HL-60 (cell line): ENCODE results near the gene KRT82.

Experiments used
- POLR2AphosphoS5 ChIP-seq: IDR thresholded peaks from 2 replicates; pipeline ENCODE4 v1.6.1; 2012; ENCODE audit warnings: low read depth
- TF ChIP-seq, protein P1 (sequence below): IDR thresholded peaks from one replicate; pipeline ENCODE4 v1.5.1; 2011; ENCODE audit warnings: low read length, control low read depth, inconsistent platforms; ENCODE audit not compliant: insufficient read depth
- TF ChIP-seq, protein P2 (sequence below): IDR thresholded peaks from 2 replicates; pipeline ENCODE4 v1.6.1; 2012; ENCODE audit warnings: low read depth; ENCODE audit not compliant: insufficient replicate concordance

DNA sequence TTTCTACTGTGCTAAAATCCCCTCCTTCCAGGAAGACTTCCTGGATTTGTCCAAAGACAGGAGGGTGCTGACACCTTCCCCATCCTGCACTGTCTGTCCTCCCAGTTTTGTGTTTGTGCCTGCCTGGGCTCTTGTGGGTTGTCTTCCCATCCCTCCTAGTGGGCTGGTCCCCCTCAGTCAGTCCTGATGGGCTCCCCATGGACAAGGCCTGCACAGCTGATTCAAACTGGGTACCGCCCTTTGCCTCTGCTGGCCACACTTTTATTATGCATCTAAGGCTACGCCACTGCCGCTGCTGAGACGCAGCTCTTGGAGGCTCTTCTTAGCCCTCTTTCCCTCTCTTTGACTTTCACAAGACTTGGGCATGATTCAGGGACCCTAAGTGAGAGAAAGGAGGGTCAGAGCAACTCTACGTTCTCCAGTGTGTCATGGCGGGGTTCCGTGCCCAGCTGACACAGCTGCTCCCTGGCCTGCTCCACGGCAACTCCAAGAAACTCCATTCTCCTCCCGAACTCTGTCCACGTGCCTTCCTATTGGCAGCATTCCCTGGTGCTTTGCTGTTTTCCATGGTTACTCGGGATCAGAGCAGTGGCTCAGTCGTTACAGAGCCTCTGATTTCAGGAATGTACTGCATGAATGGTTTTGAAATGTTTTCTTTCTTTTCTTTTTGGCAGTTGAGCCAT, 35.1 kb downstream of the KRT82 start:
- TF ChIP-seq, protein P1, sequence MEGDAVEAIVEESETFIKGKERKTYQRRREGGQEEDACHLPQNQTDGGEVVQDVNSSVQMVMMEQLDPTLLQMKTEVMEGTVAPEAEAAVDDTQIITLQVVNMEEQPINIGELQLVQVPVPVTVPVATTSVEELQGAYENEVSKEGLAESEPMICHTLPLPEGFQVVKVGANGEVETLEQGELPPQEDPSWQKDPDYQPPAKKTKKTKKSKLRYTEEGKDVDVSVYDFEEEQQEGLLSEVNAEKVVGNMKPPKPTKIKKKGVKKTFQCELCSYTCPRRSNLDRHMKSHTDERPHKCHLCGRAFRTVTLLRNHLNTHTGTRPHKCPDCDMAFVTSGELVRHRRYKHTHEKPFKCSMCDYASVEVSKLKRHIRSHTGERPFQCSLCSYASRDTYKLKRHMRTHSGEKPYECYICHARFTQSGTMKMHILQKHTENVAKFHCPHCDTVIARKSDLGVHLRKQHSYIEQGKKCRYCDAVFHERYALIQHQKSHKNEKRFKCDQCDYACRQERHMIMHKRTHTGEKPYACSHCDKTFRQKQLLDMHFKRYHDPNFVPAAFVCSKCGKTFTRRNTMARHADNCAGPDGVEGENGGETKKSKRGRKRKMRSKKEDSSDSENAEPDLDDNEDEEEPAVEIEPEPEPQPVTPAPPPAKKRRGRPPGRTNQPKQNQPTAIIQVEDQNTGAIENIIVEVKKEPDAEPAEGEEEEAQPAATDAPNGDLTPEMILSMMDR = no peak
- TF ChIP-seq POLR2AphosphoS5 = no peak
- TF ChIP-seq, protein P2, sequence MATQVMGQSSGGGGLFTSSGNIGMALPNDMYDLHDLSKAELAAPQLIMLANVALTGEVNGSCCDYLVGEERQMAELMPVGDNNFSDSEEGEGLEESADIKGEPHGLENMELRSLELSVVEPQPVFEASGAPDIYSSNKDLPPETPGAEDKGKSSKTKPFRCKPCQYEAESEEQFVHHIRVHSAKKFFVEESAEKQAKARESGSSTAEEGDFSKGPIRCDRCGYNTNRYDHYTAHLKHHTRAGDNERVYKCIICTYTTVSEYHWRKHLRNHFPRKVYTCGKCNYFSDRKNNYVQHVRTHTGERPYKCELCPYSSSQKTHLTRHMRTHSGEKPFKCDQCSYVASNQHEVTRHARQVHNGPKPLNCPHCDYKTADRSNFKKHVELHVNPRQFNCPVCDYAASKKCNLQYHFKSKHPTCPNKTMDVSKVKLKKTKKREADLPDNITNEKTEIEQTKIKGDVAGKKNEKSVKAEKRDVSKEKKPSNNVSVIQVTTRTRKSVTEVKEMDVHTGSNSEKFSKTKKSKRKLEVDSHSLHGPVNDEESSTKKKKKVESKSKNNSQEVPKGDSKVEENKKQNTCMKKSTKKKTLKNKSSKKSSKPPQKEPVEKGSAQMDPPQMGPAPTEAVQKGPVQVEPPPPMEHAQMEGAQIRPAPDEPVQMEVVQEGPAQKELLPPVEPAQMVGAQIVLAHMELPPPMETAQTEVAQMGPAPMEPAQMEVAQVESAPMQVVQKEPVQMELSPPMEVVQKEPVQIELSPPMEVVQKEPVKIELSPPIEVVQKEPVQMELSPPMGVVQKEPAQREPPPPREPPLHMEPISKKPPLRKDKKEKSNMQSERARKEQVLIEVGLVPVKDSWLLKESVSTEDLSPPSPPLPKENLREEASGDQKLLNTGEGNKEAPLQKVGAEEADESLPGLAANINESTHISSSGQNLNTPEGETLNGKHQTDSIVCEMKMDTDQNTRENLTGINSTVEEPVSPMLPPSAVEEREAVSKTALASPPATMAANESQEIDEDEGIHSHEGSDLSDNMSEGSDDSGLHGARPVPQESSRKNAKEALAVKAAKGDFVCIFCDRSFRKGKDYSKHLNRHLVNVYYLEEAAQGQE = no peak
